ENCODE results near the gene MRPL55. TPM values are rescaled to one million over a fixed set of nuclear protein-coding genes. Genes with fewer than 3 reads are reported as not detected.

Gene MRPL55
- total and polyA plus RNA-seq, 12 donors, result 38.0 to 174 (median 48.2) TPM

DNA sequence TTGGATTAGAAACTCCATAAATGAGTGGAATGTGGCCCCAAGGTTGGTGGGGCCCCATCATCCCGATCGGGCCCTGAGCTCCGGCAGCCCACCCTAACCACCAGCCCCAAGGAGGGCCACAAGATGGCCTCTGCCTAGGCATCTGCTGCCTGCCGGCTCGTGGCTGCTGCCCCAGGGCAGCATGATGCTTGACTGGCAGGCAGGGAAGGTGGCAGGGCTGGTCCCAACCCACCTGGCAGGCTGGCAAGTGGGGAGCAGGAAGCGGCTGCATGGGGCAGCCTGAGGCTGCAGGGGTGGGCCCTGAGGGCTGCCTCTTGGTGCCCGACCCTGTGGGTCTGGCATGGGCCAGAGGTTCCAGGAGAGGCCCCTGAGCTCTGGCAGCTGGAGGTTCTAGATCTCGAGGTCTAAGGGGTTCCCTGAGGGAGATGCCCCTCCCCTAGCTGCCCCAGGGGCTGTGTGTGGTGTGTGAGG, 39.9 kb upstream of the MRPL55 start:
- peak in 2 of 8 donors; percentile 0 to 1 for ATAC-seq
- TF ChIP-seq, protein P1, sequence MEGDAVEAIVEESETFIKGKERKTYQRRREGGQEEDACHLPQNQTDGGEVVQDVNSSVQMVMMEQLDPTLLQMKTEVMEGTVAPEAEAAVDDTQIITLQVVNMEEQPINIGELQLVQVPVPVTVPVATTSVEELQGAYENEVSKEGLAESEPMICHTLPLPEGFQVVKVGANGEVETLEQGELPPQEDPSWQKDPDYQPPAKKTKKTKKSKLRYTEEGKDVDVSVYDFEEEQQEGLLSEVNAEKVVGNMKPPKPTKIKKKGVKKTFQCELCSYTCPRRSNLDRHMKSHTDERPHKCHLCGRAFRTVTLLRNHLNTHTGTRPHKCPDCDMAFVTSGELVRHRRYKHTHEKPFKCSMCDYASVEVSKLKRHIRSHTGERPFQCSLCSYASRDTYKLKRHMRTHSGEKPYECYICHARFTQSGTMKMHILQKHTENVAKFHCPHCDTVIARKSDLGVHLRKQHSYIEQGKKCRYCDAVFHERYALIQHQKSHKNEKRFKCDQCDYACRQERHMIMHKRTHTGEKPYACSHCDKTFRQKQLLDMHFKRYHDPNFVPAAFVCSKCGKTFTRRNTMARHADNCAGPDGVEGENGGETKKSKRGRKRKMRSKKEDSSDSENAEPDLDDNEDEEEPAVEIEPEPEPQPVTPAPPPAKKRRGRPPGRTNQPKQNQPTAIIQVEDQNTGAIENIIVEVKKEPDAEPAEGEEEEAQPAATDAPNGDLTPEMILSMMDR (IDR thresholded peaks at IDR 0.05), result no peak
- Histone ChIP-seq H3K27ac (peak overlapping the region; percentile 67 to 91 (median 85)), H3K4me1 (peaks cover 31 to 80% (median 58%) of the 10 kb centered on the region in 9 donors), H3K9me3 (no peaks in the 10 kb centered on the region), H3K36me3 (peaks cover 0 to 53% (median 5%) of the 10 kb centered on the region in 9 donors), H3K4me3 (peak overlapping the region in 5 of 10 donors; percentile 8 to 49 (median 46)), H3K27me3 (no peaks in the 10 kb centered on the region)
- intact Hi-C loops (cut with DNase I), result no loop called here
- WGBS, 2 donors, result 73 to 74% methylated on average over 8 of the region's 8 CpGs
- peak in 1 of 2 donors; percentile 15 for DNase-seq

DNA sequence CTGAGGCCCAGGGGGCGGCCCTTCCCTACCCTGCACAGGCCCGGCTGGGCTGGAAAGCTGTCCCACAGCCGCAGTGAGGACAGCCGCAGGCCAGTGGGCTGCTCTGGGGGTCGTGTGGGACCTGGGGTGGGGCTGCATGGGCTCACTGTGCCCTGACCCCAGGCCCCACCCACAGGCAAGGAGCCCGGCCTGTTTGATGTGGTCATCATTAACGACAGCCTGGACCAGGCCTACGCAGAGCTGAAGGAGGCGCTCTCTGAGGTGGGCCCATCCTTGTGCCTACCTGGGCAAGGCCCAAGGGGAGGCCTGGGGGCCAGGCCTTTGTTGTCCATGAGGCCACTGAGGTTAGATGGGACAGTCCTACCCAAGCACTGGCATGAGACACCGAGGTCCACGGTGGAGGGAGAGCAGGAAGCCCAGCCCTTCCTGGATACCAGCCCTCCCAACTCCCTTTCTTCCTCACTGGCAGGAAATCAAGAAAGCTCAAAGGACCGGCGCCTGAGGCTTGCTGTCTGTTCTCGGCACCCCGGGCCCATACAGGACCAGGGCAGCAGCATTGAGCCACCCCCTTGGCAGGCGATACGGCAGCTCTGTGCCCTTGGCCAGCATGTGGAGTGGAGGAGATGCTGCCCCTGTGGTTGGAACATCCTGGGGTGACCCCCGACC, 39.2 kb upstream of the MRPL55 start:
- WGBS, 2 donors, result 61 to 66% methylated on average over 18 of the region's 18 CpGs
- Histone ChIP-seq H3K27me3 (no peaks in the 10 kb centered on the region), H3K9me3 (no peaks in the 10 kb centered on the region), H3K36me3 (peaks cover 0 to 53% (median 5%) of the 10 kb centered on the region in 9 donors), H3K27ac (peak overlapping the region; percentile 67 to 91 (median 85)), H3K4me3 (peak overlapping the region in 2 of 10 donors; percentile 1 to 8), H3K4me1 (peaks cover 36 to 86% (median 64%) of the 10 kb centered on the region in 9 donors)
- intact Hi-C loops (cut with DNase I), result no loop called here
- peak in 1 of 2 donors; percentile 19 for DNase-seq
- ATAC-seq, result peak in 3 of 8 donors; percentile 0 to 29 (median 3)
- TF ChIP-seq, protein P1 (IDR thresholded peaks at IDR 0.05), result no peak

DNA sequence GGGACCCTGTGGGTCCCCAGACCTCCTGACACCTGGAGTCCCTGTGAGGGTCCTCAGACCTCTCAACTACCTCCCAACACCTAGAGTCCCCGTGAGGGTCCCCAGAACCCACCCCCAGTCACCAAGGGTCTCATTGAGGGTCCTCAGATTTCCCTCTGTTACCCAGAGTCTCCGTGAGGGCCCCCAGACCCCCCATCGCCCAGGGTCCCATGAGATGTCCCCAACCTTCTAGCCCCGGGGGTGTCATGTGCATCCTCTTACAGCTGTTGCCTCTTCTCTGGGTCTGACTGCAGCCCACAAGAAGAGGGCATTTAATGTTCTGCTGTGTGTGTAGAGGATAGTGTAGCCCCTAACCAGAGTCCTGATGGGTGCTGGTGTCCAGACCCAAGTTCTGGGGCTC, 38.7 kb upstream of the MRPL55 start:
- Histone ChIP-seq H3K4me1 (peaks cover 42 to 92% (median 70%) of the 10 kb centered on the region in 9 donors), H3K27ac (peak overlapping the region in 9 of 10 donors; percentile 67 to 91 (median 86)), H3K27me3 (no peaks in the 10 kb centered on the region), H3K9me3 (no peaks in the 10 kb centered on the region), H3K4me3 (no peak overlapping the region), H3K36me3 (peaks cover 0 to 55% (median 5%) of the 10 kb centered on the region in 9 donors)
- intact Hi-C loops (cut with DNase I), result no loop called here
- ATAC-seq (no peak), DNase-seq (no peak)
- WGBS, 2 donors, result 80 to 87% methylated on average over 4 of the region's 4 CpGs
- TF ChIP-seq, protein P1 (IDR thresholded peaks at IDR 0.05), result no peak

DNA sequence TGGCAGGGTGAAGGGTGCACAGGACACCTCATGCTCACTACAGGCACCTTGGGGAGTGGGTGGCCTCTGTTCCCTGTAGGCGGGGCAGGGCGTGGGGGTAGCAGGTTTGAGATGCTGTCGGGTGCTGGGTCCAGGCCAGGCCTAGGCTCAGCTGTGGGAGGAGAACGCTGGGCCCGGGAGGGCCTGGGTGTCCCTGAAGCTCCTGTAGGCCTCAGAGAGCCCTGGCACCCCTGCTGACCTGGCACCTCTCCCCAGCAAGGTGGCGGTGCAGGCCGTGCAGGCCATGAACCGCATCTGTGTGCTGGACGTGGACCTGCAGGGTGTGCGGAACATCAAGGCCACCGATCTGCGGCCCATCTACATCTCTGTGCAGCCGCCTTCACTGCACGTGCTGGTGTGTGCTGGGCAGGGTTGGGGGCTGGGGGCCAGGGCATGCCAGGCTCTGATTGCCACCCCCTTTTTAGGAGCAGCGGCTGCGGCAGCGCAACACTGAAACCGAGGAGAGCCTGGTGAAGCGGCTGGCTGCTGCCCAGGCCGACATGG, 38.1 kb upstream of the MRPL55 start:
- WGBS, 2 donors, result 94 to 96% methylated on average over 20 of the region's 20 CpGs

More for the DNA sequence above, 38.1 kb upstream of the MRPL55 start:
- Histone ChIP-seq H3K4me3 (no peak overlapping the region), H3K27me3 (no peaks in the 10 kb centered on the region), H3K4me1 (peaks cover 47 to 96% (median 75%) of the 10 kb centered on the region in 9 donors), H3K9me3 (no peaks in the 10 kb centered on the region), H3K27ac (peak overlapping the region in 3 of 10 donors; percentile 83 to 91 (median 87)), H3K36me3 (peaks cover 0 to 61% (median 5%) of the 10 kb centered on the region in 9 donors)
- intact Hi-C loops (cut with DNase I), result no loop called here
- ATAC-seq (no peak), DNase-seq (no peak)
- TF ChIP-seq, protein P1 (IDR thresholded peaks at IDR 0.05), result no peak

Data from heart right ventricle (tissue), 16 donors.